Parathyroid adenoma (tissue), 2 donors: ENCODE data around the gene PIK3AP1.

ENCODE experiments used
- H2AFZ ChIP-seq: fragments of 300-600 bp; sonication (generic); one replicate; pipeline ENCODE4 v1.7.0; 2017; ENCODE audit warnings: antibody characterized with exemption, mild to moderate bottlenecking
- H3K27ac ChIP-seq: fragments of 300-600 bp; sonication (generic); one replicate; pipeline ENCODE4 v1.7.0; 2017
- H3K27me3 ChIP-seq: fragments of 300-600 bp; sonication (generic); one replicate; pipeline ENCODE4 v1.7.0; 2017; ENCODE audit warnings: low read length; ENCODE audit not compliant: control insufficient read depth, insufficient read depth
- H3K36me3 ChIP-seq: fragments of 300-600 bp; sonication (generic); one replicate; pipeline ENCODE4 v1.7.0; 2017; ENCODE audit warnings: low read length; ENCODE audit not compliant: control insufficient read depth, insufficient read depth
- H3K4me1 ChIP-seq: fragments of 300-600 bp; sonication (generic); one replicate; pipeline ENCODE4 v1.7.0; 2017; ENCODE audit warnings: control low read depth
- H3K4me2 ChIP-seq: fragments of 300-600 bp; sonication (generic); one replicate; pipeline ENCODE4 v1.7.0; 2017; ENCODE audit warnings: low read length
- H3K4me3 ChIP-seq: fragments of 300-600 bp; sonication (generic); one replicate; pipeline ENCODE4 v1.7.0; 2017; ENCODE audit warnings: low read depth, low read length
- H3K79me2 ChIP-seq: fragments of 300-600 bp; sonication (generic); one replicate; pipeline ENCODE4 v1.7.0; 2017; ENCODE audit warnings: control low read depth
- H3K9ac ChIP-seq: fragments of 300-600 bp; sonication (generic); one replicate; pipeline ENCODE4 v1.7.0; 2017; ENCODE audit warnings: mild to moderate bottlenecking
- H3K9me3 ChIP-seq: fragments of 300-600 bp; sonication (generic); one replicate; pipeline ENCODE4 v1.7.0; 2017; ENCODE audit warnings: low read length; ENCODE audit not compliant: control insufficient read depth
- CTCF ChIP-seq: fragments of 300-600 bp; sonication (generic); IDR thresholded peaks from one replicate; pipeline ENCODE4 v1.7.0; 2017; ENCODE audit warnings: antibody characterized with exemption, mild to moderate bottlenecking
- donor health status: primary hyperparathyroidism.

PIK3AP1 gene

GRCh38 chr10:96570511-96570910 is 149.8 kb downstream of the PIK3AP1 start:
- peaks cover 5% of the 10 kb centered on the region for H3K4me1 ChIP-seq
- H3K27ac ChIP-seq = no peak overlapping the region
- H3K27me3 ChIP-seq = no peaks in the 10 kb centered on the region
- H3K4me3 ChIP-seq = no peak overlapping the region
- no peaks in the 10 kb centered on the region for H3K9me3 ChIP-seq
- H3K79me2 ChIP-seq = peaks cover 63% of the 10 kb centered on the region
- no peaks in the 10 kb centered on the region for H3K36me3 ChIP-seq
- no peak overlapping the region for H3K9ac ChIP-seq
- H3K4me2 ChIP-seq = no peak overlapping the region
- no peak for TF ChIP-seq CTCF
- no peak overlapping the region for H2AFZ ChIP-seq

DNA sequence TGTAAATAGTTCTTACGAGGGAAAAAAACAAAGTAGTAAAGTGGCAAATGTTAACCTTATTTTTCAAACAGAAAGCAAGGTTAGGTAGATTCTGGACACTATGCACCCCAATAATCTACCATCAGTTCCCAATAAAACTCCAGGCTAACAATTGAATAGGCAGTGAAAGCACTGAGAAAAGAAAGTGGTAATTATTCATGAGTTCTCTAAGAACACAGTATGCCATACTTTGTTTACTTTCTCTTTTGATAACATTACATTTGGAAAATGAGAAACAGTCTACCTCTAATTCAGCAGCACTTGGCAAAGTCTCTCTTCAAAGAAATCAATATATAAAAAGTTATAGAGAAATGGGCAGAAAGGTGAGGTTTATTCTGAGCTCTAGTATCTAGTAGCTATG is 151.9 kb downstream of the PIK3AP1 start:
- no peak overlapping the region for H2AFZ ChIP-seq
- no peak for TF ChIP-seq CTCF
- H3K9me3 ChIP-seq = no peaks in the 10 kb centered on the region
- H3K27ac ChIP-seq = no peak overlapping the region
- H3K4me1 ChIP-seq = peaks cover 5% of the 10 kb centered on the region
- H3K9ac ChIP-seq = no peak overlapping the region
- no peaks in the 10 kb centered on the region for H3K36me3 ChIP-seq
- no peak overlapping the region for H3K4me2 ChIP-seq
- peaks cover 47% of the 10 kb centered on the region for H3K79me2 ChIP-seq
- no peak overlapping the region for H3K4me3 ChIP-seq
- H3K27me3 ChIP-seq = no peaks in the 10 kb centered on the region

- Histone ChIP-seq H3K4me2 (no peak overlapping the region), H3K9me3 (no peaks in the 10 kb centered on the region), H2AFZ (no peak overlapping the region), H3K36me3 (no peaks in the 10 kb centered on the region), H3K27ac (no peak overlapping the region), H3K79me2 (peaks cover 24% of the 10 kb centered on the region), H3K4me3 (no peak overlapping the region), H3K4me1 (peaks cover 5% of the 10 kb centered on the region), H3K9ac (no peak overlapping the region), H3K27me3 (no peaks in the 10 kb centered on the region)
- no peak for TF ChIP-seq CTCF
These were observed 154.5 kb downstream of the PIK3AP1 start for GRCh38 chr10:96565774-96566173.

- H3K4me1 ChIP-seq = no peaks in the 10 kb centered on the region
- no peak overlapping the region for H3K4me2 ChIP-seq
- H3K79me2 ChIP-seq = peaks cover 3% of the 10 kb centered on the region
- H3K4me3 ChIP-seq = no peak overlapping the region
- H2AFZ ChIP-seq = no peak overlapping the region
- no peaks in the 10 kb centered on the region for H3K36me3 ChIP-seq
- no peak for TF ChIP-seq CTCF
- H3K27me3 ChIP-seq = no peaks in the 10 kb centered on the region
- H3K27ac ChIP-seq = no peak overlapping the region
- no peaks in the 10 kb centered on the region for H3K9me3 ChIP-seq
- H3K9ac ChIP-seq = no peak overlapping the region
These were observed 159.1 kb downstream of the PIK3AP1 start for GRCh38 chr10:96560966-96561887.

GRCh38 chr10:96560489-96560888 is 159.8 kb downstream of the PIK3AP1 start:
- no peak overlapping the region for H3K4me2 ChIP-seq
- H3K4me3 ChIP-seq = no peak overlapping the region
- no peaks in the 10 kb centered on the region for H3K9me3 ChIP-seq
- H3K27ac ChIP-seq = no peak overlapping the region
- no peaks in the 10 kb centered on the region for H3K36me3 ChIP-seq
- no peaks in the 10 kb centered on the region for H3K27me3 ChIP-seq
- H3K4me1 ChIP-seq = no peaks in the 10 kb centered on the region
- H3K9ac ChIP-seq = no peak overlapping the region
- peaks cover 5% of the 10 kb centered on the region for H3K79me2 ChIP-seq
- TF ChIP-seq CTCF = no peak
- H2AFZ ChIP-seq = no peak overlapping the region
